GM19372 (cell line): ENCODE measurements around the gene TIPARP.
A peak's percentile ranks its signal among the peaks of the same experiment; 100 is the strongest.
"Not testable (repeated sequence)": the region's sequence is repeated elsewhere in the genome, so short reads cannot be mapped to it uniquely, and the experiment has no call there.

ENCODE experiments used
- ATAC-seq: cut with Tn5 transposase; IDR thresholded peaks from one replicate; pipeline ENCODE4 v1.9.1; 2021; ENCODE audit warnings: mild to moderate bottlenecking, low read depth, moderate library complexity; ENCODE audit not compliant: unreplicated experiment

The TIPARP gene

DNA sequence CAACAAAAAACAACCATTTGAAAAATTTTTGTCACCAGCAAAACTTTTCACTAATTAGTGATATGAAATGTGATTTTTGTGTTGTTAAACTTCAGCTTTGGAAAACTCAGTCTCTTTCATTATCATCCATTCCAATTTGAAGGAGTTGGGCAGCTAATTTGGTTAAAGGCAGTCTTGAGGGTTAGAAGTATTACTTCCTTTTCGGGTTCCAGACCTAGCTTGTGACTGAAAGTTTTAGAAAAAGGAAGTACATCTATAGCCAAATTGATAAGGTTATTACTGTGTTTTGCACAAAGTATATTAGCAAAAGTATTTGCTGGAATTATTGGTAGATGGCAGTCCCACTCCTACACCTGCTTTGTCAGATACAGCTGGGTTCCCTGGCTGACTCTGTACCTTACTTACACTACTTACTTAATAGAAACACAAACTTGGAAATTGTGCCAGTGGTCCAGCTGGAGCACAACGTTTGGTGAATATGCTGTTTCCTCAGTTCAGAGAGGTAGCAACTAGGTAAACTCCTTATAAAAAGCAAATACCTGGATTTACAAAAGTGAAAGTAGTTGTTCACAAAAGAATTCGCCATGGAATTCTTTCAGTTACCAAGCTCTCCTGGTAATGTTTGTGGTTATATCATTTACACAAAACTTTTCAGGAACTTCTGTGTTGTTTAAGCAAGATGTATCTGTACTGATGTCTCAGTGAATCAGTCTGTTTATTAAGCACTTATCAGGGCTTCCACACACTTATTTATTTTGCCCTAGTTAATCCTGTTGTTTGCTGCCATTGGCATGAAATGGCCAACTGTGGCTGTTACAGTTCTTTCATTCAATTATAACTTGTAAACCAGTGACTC, 31.6 kb downstream of the TIPARP start:
- peak; percentile 80 for ATAC-seq

DNA sequence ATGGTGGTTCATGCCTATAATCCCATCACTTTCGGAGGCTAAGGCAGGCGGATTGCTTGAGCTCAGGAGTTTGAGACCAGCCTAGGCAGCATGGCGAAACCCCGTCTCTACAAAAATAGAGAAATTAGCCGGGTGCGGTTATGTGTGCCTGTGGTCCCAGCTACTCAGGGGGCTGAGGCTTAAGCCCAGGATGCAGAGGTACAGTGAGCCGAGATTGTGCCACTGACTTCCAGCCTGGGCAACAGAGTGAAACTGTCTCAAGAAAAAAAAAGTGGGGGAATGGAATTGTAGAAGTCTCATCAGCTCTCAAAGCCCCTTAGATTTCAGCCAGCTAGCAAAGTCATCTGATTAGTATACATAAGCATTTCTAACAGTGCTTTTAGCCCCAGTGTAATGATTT, 33.2 kb downstream of the TIPARP start:
- no peak for ATAC-seq

DNA sequence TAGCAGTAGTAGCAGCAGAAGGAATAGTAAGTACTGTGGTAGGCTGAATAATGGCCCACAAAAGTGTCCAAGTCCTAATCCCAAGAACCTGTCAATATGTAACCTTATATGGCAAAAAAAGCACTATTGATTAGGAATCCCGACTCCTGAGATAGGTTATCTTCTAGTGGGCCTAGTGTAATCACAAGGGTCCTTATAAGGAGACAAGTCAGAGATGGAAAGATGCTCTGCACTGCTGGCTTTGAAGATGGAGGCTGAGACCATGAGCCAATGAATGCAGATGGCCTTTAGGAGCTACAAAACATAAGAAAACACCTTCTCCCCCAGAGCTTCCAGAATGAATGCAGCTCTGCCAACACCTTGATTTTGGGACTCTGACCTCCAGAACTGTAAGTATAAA, 36.0 kb downstream of the TIPARP start:
- no peak for ATAC-seq

DNA sequence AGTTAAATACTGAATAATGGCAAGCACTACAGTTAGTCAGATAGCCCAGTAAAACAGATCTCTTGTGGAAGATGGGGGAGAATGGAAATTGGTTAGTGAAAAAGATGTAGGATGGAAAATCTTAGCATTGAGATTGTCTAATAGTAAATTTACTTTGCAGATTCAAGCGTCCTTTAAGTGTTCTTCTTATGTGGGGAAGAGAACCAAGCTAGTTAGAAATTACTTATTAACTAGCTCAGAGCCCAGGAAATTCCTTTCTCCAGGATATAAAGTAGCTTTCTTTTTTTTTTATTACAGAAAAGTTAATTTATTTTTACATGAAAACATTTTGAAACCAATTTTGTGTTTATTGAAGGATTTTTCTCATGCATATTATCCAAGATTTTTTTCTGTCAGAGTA, 36.7 kb downstream of the TIPARP start:
- no peak for ATAC-seq

DNA sequence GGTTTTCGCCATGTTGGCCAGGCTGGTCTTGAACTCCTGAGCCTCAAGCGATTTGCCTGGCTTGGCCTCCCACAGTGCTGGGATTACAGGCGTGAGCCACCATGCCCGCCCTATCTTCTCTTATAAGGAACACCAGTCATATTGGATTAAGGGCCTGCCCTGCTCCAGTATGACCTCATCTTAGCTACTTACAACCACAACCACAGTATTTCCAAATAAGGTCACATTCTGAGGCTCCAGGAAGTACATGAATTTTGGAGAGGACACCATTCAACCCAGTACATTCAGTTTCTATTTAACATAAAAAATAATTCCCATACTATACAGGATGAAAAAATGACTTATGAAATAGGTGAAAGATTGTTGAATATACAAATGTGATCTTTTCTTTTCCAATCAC, 37.6 kb downstream of the TIPARP start:
- not testable (repeated sequence) for ATAC-seq

DNA sequence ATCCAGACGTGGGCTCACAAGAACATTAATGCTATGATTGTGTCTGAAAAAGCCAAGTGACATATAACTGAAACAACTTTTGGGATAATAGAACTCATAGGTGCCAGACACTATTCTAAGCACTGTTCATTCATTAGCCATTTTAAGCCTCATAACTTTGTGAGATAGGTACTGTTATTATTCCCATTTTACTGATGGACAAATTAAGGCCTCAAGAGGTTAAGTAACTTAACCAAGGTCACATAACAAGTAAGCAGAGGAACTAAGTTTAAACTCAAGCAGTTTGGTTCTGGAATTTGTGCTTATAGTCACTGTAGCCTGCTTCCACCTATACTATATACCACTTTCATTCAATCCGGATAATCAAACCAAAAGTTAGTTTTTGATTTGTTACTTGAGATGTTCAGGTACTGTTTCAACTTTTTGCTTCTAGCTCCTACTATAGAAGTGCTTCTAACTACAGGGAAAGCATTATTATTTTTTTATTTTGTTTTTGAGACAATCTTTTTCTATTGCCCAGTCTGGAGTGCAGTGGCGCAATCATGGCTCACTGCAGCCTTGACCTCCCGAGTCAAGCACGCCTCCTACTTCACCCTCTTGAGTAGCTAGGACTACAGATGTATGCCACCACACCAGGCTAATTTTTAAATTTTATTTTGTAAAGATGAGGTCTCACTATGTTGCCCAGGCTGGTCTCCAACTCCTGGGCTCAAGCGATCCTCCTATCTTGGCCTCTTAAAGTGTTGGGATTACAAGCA, 41.9 kb downstream of the TIPARP start:
- no peak for ATAC-seq

DNA sequence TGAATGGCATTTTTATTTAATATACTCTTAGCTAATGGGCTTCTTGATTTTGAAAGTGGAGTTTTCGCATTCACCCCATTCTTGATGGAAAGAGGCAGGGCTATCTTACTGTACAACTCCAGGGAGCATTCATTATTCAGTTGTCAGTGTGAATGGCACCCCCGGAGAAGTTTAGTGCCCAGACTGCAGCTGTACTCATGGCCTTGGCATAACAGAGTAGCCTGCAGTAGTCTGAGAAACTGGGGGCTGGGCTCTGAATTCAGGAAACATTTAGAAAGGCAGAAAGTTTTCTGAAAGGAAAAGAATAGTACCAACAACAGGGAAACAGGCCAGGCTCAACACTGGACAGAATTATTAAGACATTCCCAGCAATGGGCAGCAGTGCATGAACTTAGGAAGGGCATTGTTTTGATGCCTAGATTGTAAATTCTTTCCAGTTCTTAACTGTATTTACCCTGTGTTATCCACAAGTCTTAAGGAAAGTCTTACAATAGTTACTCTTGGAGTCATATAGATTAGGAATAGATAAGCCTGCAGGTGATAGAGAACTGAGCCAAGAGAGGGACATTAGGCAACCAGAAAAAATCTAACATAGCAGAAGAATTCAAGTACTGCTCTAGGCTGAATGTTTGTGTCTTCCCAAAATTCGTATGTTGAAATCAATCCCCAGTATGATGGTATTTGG, 44.4 kb downstream of the TIPARP start:
- no peak for ATAC-seq

DNA sequence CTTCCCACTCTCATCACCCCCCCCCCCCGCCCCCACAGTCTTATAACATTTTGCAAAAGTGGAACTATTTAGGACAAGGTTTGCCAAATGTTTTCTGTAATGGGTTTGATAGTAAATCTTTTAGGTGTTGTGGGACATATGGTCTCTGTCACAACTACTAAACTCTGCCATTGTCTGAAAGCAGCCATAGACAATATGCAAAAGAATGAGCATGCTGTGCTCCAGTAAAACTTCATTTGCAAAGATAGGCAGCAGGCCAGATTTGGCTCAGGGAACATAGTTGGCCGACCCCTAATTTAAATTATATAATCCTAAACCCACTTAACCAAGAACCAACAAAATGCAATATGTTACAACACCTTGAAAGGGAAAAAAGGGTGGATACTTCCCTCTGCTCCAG, 46.4 kb downstream of the TIPARP start:
- no peak for ATAC-seq

DNA sequence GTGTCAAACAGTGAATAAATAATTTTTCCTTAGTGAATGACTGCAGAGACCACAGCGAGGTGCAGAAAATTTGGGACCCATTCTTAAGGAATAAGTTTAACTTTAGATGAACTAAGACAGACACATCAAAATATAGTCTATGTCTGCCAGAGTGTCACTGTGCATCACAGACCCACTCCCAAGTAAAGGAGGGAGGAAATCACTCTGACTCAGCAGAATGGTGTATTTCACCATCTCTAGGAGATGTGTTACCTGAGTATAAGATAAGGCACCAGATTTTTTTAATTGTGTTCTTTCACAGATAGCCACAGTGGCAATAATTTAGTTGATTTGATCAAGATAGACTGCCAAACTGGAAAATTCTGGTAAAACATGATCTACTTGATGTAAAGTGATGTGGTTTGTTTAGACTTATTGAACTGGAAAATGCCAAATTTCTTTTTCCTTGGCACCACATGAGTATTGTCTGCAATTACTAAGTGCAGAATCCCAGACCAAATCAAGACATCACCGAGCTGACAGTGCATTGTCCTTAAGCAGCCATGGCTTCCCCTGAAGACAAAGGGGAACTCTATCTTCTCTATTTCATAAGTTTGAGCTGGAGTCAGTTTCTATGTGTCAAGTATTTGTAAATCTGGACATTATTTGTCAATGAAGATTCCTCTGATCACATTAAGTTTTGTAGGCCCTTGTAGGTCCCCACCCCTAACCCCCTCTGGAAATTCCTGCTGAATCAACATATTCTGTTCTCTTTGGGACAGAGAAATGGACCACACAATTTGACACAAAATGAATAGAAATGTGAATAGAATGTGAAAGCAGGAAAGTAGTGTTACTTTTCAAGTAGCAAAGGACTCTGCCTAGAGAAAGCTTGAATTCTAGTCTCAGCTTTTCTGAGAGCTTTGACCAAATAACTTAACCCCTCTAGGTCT, 47.6 kb downstream of the TIPARP start:
- ATAC-seq, result no peak

DNA sequence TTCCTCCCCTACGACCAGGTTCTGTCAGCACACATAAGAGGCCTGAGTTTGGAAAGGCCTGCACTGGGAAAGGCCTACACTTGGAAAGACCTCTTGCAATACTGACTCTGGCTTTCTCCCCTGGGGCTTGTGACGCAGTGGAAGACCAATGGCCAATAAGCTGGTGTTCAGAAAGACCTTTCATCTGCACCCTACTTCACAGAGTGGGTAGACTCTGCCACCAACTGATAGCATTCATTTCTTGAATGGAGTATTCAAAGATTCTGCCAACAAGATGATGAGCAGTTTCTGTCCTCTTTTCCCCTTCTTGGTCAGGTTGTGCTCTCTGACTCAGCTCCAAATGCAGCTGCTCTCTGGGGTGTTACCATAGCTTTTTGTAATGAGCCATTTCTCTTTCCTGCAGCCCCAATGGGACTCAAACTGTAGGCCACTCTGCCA, 48.8 kb downstream of the TIPARP start:
- no peak for ATAC-seq

DNA sequence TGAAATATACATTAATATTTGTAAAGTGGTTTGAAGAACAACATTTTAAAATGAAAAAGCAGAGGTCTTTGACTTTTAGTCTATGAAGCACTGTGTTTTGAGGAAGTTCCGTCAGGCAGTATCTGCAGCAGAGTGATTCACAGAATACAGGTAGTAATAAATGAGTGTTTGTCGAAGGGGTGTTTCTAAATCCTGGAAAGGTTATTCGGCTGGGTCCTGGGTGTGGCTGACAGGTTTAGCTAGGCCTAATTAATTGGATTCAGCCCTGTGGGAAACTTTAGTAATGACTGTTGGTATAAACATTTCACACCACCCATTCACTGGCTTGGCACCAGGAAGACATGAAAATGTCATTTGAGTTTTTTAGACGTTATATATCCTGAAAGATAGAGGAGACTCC, 51.3 kb downstream of the TIPARP start:
- ATAC-seq, result no peak

DNA sequence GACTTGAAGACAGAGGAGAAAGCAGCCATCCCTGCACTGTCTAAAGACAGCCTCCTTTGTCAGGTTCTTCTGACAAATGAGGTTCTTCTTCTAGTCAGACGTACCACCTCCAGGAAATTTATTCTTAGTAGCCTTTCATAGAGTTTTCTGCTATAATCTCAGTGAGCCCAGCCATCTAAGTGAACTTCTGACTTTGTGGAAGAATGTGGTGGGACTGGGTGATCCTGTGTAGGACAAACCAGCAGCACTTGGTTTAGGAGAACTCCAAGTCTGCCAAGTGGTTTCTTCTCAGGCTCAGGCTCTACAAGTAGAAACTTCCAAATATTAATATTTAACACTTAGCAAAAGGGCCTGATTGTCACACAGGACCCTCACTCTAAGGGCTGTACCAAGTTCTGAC, 52.1 kb downstream of the TIPARP start:
- no peak for ATAC-seq

DNA sequence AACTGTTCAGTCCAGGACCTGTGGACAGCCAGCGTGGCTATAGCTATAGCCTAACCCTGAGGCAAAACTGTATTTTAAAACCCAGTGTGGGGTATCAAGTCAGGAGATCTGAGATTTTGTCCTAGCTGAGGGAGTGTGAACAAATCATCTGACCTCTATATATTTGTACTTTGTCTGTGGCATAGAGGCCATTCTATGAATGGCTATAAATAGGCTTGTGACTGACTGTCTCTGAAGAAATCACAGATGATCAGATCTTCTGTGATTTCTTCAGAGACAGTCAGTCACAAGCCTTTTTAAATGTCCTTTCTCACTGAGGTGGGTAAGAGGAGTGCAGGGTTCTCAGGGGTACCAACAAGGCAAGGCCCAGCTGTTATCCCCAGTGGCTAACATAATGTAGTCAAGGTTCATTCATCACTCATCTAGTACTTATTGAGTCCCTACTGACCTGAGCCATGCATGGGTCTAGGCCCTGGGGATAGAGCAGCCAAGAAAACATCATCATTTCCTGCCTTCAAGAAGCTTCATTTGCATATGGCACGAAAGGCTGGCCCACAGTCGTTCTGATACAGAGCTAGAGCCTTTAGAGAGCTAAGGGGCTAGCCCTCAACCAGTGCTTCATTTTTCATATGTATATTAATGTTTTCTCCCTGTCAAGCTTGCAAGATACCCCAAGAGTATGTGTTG, 53.3 kb downstream of the TIPARP start:
- ATAC-seq, result peak; percentile 82

DNA sequence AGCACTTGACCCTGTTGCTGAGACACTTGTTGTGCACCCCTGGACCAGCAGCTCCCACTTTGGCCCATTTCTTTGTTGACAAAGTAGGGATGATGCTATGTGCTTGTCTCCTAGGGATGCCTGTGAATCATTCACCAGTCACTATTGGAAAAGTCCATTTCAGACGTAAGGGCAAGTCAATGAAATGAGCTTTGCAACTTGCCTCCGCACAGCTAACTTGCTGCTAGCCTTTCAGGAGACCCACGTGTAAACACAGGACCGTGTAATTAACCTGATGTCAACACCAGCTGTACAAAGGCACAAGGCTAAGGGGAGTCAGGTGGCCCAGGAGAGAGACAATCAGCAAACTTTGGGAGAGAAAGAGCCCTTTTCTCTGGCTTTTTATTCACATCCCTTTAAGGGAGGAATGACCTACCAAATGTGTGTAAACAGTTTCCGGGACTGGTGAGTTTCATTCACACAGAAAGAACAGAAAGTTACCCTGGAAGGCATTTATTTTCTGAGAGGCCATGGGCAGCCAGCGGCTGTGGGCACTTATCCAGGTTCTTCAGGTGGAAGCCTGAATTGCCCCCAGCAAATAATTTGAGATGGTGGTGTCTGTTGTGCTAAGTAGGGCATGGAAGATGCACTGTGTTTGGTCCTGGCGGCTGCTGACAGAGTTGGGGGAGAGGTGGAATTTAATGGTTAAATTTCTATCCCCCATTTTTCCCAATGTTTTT, 54.0 kb downstream of the TIPARP start:
- no peak for ATAC-seq

DNA sequence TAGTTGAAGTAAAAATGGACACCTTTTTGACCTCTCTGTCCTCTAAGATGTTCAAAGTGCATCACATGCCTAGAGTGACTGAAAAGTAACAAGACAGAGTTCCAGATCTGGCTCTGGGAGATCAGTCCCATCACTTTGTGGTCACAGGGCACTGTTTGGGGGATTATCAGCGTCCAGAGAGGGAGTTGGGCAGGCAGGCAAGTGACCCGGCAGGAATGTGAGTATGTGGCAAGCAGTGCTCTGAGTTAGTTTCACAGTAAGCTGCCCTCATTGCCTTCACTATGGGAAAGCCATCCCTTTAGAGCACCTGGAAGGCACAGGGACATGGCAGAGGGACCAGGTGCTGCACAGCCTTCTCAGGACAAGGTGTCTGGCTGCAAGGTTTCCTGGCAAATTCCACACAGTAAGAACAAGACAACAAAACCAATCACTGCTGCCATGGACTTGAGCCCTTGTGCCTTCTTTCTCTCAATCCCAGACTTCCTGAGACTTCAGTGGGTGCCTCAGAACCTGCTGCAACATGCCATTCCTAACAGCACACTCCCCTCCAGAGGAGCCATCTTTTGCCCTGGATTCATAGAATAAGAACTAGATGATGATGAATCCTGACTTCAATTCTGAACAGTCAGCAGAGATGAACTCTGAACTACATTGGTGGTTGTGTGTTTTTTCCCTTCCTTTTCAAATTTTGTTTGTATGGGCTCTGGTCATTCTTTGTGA, 55.2 kb downstream of the TIPARP start:
- ATAC-seq, result no peak

DNA sequence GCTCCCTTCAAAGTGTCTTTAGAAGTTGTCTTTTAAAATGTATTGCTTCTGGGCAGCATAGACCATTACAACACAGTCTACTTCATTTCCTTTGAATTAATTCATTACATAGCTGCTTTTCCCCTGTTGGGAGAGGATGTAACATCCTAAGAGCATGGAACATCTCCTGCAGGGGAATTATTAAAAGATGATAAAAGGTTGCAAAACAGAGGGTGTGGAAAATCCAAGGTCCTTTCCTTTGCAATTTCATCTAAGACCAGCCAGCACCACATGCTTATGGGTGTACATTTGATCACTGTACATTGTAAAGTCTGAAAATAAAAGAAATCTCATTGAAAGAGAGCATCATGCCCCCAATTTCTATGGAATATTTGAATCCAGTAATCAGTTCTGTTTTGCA, 57.4 kb downstream of the TIPARP start:
- no peak for ATAC-seq

DNA sequence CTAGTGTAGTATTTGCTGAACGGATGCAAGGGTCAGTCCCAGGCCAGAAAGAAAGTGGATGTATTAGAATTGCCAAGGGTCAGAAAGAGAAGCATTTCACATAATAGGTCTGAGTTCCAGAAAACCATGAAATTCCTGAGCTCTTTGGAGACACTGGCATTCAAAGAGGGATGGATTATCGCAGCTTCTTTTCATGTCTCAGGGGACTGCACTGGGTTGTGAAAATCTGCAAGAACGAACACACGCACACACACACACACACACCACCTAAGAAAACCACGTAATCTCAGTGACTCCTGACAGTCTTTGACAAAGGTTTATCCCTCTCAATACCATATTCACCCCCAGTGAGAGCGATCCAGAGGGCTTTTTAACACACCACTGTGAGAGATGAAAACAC, 57.9 kb downstream of the TIPARP start:
- no peak for ATAC-seq

DNA sequence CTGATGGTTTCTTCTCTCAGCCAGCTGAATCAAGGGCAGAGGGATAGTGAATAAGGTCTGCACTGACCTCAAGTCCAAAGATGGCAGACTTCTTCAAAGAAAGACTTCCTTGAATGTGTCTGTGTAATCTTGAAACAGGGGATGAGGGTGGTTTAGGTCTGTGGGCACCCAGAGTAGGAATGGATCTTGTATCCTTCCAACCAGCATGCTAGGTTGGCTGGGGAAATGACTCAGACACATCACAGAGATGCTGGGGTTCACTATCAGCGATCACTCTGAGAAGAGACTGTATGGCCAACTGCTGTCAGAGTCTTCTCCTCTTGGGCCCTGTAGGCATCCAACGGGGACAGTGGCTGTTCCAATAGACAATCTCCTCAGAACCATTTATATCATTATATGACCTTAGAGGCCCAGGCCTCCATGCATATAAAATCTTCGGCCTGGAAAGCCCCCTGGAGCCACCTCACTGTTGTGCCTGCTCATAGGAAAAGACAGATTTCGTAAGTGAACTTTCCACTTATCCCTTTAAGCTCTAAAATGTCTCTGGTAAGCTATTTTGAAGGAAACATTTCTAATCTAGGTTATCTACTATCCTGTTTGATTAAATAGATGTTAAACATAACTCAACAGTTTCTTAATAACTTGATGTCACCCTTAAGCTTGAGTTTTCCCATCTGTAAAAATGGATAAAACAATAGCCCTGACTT, 58.5 kb downstream of the TIPARP start:
- no peak for ATAC-seq
